GM12891 (cell line): ENCODE measurements around the gene AMOTL2.

Experiments used
- POLR2A ChIP-seq: IDR thresholded peaks from 2 replicates; pipeline ENCODE4 v1.6.1; 2011; ENCODE audit warnings: low read depth, low read length, control low read depth
- POLR2AphosphoS5 ChIP-seq: IDR thresholded peaks from 2 replicates; pipeline ENCODE4 v1.6.1; 2011; ENCODE audit warnings: low read depth, low read length, control low read depth
- SPI1 ChIP-seq: IDR thresholded peaks from 2 replicates; pipeline ENCODE4 v1.6.1; 2011; ENCODE audit warnings: low read depth, low read length, control low read depth
- TAF1 ChIP-seq: IDR thresholded peaks from 2 replicates; pipeline ENCODE4 v1.6.1; 2011; ENCODE audit warnings: low read depth, low read length, control low read depth

GRCh38 chr3:134326760-134327593, 47.3 kb downstream of the AMOTL2 start:
- TF ChIP-seq SPI1 (no peak), POLR2AphosphoS5 (no peak), TAF1 (no peak), POLR2A (no peak)
